Measurements from ENCODE around the gene PHF21A. TPM values are rescaled to one million over a fixed set of nuclear protein-coding genes. Genes with fewer than 3 reads are reported as not detected.

Gene PHF21A
- total RNA-seq, 1 donor from 2014 or later = 71.1 TPM

DNA sequence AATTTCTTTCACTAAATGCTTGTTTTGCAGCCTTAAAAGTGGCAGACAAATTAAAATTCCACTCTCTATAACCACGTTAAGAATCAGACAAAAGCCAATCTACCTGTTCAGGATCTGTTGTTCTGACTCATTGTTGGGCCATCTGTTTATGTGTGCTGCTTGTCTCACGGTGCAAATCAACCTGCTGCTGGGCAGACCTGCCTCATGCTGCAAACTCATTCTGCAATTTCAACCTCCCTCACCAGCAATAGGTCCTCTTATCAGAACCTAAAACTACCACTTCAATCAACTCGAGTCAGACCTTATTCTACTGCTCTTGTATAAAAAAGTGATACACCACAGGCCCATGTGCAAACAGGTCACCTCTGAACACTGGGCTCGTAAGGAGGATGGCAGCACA, 123.7 kb downstream of the PHF21A start:
- TF ChIP-seq, protein P1, sequence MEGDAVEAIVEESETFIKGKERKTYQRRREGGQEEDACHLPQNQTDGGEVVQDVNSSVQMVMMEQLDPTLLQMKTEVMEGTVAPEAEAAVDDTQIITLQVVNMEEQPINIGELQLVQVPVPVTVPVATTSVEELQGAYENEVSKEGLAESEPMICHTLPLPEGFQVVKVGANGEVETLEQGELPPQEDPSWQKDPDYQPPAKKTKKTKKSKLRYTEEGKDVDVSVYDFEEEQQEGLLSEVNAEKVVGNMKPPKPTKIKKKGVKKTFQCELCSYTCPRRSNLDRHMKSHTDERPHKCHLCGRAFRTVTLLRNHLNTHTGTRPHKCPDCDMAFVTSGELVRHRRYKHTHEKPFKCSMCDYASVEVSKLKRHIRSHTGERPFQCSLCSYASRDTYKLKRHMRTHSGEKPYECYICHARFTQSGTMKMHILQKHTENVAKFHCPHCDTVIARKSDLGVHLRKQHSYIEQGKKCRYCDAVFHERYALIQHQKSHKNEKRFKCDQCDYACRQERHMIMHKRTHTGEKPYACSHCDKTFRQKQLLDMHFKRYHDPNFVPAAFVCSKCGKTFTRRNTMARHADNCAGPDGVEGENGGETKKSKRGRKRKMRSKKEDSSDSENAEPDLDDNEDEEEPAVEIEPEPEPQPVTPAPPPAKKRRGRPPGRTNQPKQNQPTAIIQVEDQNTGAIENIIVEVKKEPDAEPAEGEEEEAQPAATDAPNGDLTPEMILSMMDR (IDR thresholded peaks at IDR 0.05; ENCODE audit: partially characterized antibody, unreplicated experiment) = no peak
- H3K27me3 Mint-ChIP-seq (ENCODE audit: unreplicated experiment) = no peaks in the 10 kb centered on the region
- no peak for DNase-seq
- peaks cover 4% of the 10 kb centered on the region for H3K9me3 Mint-ChIP-seq (ENCODE audit: unreplicated experiment)
- no peaks in the 10 kb centered on the region for H3K36me3 Mint-ChIP-seq (ENCODE audit: unreplicated experiment)
- H3K4me3 Mint-ChIP-seq (ENCODE audit: unreplicated experiment) = peak overlapping the region; percentile 41
- H3K27ac Mint-ChIP-seq (ENCODE audit: unreplicated experiment) = peak overlapping the region; percentile 88
- peaks cover 50% of the 10 kb centered on the region for H3K4me1 Mint-ChIP-seq (ENCODE audit: low read depth, unreplicated experiment)

DNA sequence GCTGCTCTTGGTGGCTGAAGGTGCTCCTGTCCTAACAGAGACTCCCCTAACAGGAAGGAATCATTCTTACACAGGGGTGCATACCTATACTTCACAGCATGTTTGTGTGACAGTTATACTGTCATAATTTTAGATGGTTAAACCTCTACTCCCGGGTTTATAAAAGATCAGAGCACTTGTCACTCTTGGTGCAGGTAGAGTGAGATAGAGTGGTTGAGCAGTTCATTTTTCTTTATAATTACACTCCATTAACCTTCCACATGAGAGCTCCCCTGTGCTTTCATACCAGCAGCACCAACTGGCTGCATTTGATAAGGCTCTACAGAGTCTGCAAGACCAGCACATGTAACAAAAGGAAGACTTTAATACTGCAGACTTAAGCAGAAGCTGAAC, 125.9 kb downstream of the PHF21A start:
- no peak for DNase-seq
- no peaks in the 10 kb centered on the region for H3K36me3 Mint-ChIP-seq (ENCODE audit: unreplicated experiment)
- H3K27ac Mint-ChIP-seq (ENCODE audit: unreplicated experiment) = no peak overlapping the region
- H3K4me3 Mint-ChIP-seq (ENCODE audit: unreplicated experiment) = peak overlapping the region; percentile 3
- peaks cover 4% of the 10 kb centered on the region for H3K9me3 Mint-ChIP-seq (ENCODE audit: unreplicated experiment)
- TF ChIP-seq, protein P1 (IDR thresholded peaks at IDR 0.05; ENCODE audit: partially characterized antibody, unreplicated experiment) = no peak
- H3K4me1 Mint-ChIP-seq (ENCODE audit: low read depth, unreplicated experiment) = peaks cover 55% of the 10 kb centered on the region
- peaks cover 4% of the 10 kb centered on the region for H3K27me3 Mint-ChIP-seq (ENCODE audit: unreplicated experiment)

DNA sequence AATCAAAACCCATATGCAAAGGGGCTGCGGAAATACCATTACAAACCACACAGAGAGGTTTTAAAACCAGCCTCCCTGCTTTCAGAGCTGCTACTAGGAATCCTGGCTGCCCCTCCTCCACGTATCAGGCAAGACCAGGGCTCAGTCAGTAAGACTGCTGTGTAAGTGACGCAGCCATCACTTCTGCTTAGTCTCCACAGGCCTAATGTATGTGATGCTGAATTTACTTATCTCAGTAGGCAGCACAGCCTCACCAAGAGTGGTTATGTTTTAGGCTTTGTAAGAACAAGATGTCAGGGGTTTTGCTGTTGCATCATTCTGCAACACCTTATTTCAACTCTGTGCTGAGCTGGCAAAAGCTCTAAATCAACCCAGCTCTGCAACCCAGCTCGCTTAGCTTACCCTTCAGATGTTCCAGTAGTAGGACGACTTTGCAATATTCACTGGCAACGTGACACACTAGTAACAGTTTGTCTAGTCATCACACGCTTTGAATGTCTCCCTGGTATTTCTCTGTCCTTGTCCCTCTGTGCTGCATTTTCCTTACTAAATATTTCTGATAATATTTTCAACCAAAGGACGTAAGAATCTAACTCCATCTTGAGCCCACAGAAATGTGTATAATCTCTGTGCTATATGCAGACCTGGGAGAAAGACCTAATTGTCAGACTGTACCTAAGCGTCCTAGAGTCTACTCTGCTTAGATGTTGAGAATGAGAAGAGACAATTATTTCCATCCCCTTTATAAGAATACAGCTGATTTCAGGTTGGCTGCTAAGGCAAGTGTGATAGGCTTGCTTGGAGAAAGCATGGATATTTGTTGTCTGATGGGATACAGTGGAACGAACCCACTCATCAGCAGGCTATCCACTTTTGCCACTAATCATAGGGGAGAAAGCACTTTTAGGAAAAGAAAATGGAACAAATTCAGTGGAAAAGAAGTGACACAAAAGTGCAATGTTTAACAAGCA, 126.6 kb downstream of the PHF21A start:
- Mint-ChIP-seq H3K4me3 (ENCODE audit: unreplicated experiment) (peak overlapping the region; percentile 31), H3K9me3 (ENCODE audit: unreplicated experiment) (peaks cover 4% of the 10 kb centered on the region), H3K4me1 (ENCODE audit: low read depth, unreplicated experiment) (peaks cover 55% of the 10 kb centered on the region), H3K27ac (ENCODE audit: unreplicated experiment) (peak overlapping the region; percentile 54), H3K36me3 (ENCODE audit: unreplicated experiment) (no peaks in the 10 kb centered on the region), H3K27me3 (ENCODE audit: unreplicated experiment) (peaks cover 4% of the 10 kb centered on the region)
- DNase-seq = peak; percentile 57
- TF ChIP-seq, protein P1 (IDR thresholded peaks at IDR 0.05; ENCODE audit: partially characterized antibody, unreplicated experiment) = no peak

DNA sequence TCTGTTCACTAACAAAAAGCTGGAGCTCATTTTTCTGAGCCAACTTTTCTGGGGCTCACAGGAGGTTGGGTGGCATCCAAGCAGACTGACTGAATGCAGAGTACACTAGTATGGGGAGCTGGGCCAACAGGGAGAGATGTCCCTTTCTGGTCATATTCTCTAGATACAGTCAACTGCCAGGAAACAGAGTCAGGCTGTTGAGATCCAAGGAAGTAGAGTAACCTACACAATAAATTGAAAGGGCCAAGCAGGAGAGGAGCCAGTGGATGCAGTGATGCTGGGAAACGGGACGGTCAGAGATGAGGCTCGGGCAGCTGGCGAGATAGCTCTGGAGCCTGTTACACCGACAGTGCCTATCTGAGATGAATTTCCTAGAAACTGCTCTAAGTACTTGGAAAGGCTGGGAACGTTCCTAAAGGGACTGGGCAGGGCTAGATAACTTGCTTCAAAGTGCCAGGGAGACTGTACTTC, 127.7 kb downstream of the PHF21A start:
- Mint-ChIP-seq H3K27ac (ENCODE audit: unreplicated experiment) (peak overlapping the region; percentile 54), H3K36me3 (ENCODE audit: unreplicated experiment) (no peaks in the 10 kb centered on the region), H3K4me3 (ENCODE audit: unreplicated experiment) (no peak overlapping the region), H3K27me3 (ENCODE audit: unreplicated experiment) (peaks cover 4% of the 10 kb centered on the region), H3K9me3 (ENCODE audit: unreplicated experiment) (peaks cover 4% of the 10 kb centered on the region), H3K4me1 (ENCODE audit: low read depth, unreplicated experiment) (peaks cover 55% of the 10 kb centered on the region)
- TF ChIP-seq, protein P1 (IDR thresholded peaks at IDR 0.05; ENCODE audit: partially characterized antibody, unreplicated experiment) = no peak
- DNase-seq = no peak

DNA sequence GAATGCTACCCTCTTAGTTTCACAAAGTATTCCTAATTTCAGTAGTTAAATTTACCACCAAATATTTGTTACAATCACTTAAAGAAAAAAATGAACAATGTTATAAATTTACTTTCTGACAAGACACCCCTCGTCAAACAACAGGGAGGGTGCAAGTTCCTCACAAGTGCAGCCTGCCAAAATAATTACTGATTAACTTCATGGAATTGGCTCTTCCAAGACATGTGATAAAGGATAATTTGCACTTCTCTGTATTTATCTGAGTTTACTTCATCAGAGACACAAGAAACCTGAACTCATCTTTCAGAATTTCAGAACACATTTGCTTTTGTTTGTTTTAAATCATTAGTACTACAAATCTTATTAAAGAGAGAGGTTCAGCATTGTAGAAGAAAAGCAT, 132.3 kb downstream of the PHF21A start:
- Mint-ChIP-seq H3K4me1 (ENCODE audit: low read depth, unreplicated experiment) (peaks cover 44% of the 10 kb centered on the region), H3K9me3 (ENCODE audit: unreplicated experiment) (peaks cover 3% of the 10 kb centered on the region), H3K36me3 (ENCODE audit: unreplicated experiment) (no peaks in the 10 kb centered on the region), H3K27me3 (ENCODE audit: unreplicated experiment) (peaks cover 6% of the 10 kb centered on the region), H3K4me3 (ENCODE audit: unreplicated experiment) (no peak overlapping the region), H3K27ac (ENCODE audit: unreplicated experiment) (no peak overlapping the region)
- DNase-seq = no peak
- TF ChIP-seq, protein P1 (IDR thresholded peaks at IDR 0.05; ENCODE audit: partially characterized antibody, unreplicated experiment) = no peak

Measured in glutamatergic neuron (in vitro differentiated cells).